Measurements from ENCODE around the gene FADS1.

DNA sequence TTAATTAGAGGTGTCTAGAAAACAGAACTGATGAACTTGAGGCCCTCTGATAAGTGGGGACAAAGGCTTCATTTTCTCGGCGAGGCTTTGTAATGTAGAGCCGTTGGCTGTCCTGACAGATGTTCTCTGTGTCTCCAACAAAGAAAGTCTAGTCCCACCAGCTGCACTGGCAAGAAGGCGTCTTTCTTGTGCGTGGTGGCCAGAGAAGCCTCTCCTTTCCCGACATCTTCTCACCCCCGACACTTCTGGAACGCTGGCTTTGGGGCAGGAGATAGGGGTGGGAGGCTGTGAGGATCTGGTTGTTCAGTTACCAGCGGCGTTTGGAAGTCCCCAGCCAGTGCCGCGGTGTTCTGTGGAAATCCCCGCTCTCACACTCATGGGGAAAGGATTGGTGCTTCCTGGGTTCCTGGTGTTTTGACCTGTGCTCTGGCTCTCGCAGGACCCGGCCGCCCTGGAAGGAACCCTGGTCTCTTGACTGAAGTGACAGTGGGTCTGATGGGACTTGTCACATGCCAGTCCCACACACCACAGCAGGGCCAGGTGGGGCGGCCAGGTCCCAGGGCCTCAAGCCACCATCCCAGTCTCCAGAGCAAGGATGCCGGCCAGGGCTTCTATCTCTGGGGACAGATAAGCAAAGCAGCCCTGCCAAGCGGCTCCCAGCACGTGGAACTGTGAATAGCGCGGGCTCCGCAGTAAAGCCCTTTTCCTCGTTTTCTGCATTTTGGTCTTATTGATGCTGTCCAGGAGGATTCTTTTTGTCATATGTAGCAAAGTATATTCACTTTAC is 34.5 kb upstream of the FADS1 start:
- no peak for TF ChIP-seq CTCF (IDR thresholded peaks at IDR 0.05; ENCODE audit: low read length)
- no peak for TF ChIP-seq EZH2 (IDR thresholded peaks at IDR 0.05; ENCODE audit: borderline replicate concordance, low read length)
